Skeletal muscle cell (primary cell): ENCODE results near the gene PTPRK.
"Not testable (repeated sequence)": the region's sequence is repeated elsewhere in the genome, so short reads cannot be mapped to it uniquely, and the experiment has no call there.

Source experiments
- DNase-seq: peaks from one replicate; pipeline ENCODE4 v3.0.0-alpha.2; 2010; ENCODE audit warnings: low read depth
- H3K4me3 ChIP-seq: 2 replicates; pipeline ENCODE4 v1.5.1; 2011; ENCODE audit warnings: low read depth, mild to moderate bottlenecking, control low read depth, low read length, moderate library complexity

The PTPRK gene

GRCh38 chr6:127937747-127938146, 582.7 kb downstream of the PTPRK start:
- DNase-seq: no peak

GRCh38 chr6:127937102-127937501, 583.3 kb downstream of the PTPRK start:
- DNase-seq: no peak
- H3K4me3 ChIP-seq: no peak overlapping the region

More at GRCh38 chr6:127937747-127938146, 582.7 kb downstream of the PTPRK start:
- H3K4me3 ChIP-seq: no peak overlapping the region

- DNase-seq: no peak
- no peak overlapping the region for H3K4me3 ChIP-seq
These were observed 585.4 kb downstream of the PTPRK start for GRCh38 chr6:127934956-127935355.

GRCh38 chr6:127933852-127934840, 586.3 kb downstream of the PTPRK start:
- DNase-seq: no peak
- no peak overlapping the region for H3K4me3 ChIP-seq

GRCh38 chr6:127933137-127933536, 587.3 kb downstream of the PTPRK start:
- H3K4me3 ChIP-seq: no peak overlapping the region
- DNase-seq: no peak

GRCh38 chr6:127932708-127933107, 587.7 kb downstream of the PTPRK start:
- no peak overlapping the region for H3K4me3 ChIP-seq

GRCh38 chr6:127926441-127926840, 594.0 kb downstream of the PTPRK start:
- not testable (repeated sequence) for DNase-seq, H3K4me3 ChIP-seq

More at GRCh38 chr6:127932708-127933107, 587.7 kb downstream of the PTPRK start:
- no peak for DNase-seq

GRCh38 chr6:127924440-127924839, 596.0 kb downstream of the PTPRK start:
- DNase-seq: no peak

GRCh38 chr6:127924031-127924430, 596.4 kb downstream of the PTPRK start:
- no peak for DNase-seq
- H3K4me3 ChIP-seq: no peak overlapping the region

More at GRCh38 chr6:127924440-127924839, 596.0 kb downstream of the PTPRK start:
- H3K4me3 ChIP-seq: no peak overlapping the region

GRCh38 chr6:127923135-127923534, 597.3 kb downstream of the PTPRK start:
- no peak for DNase-seq
- no peak overlapping the region for H3K4me3 ChIP-seq

- no peak for DNase-seq
- H3K4me3 ChIP-seq: no peak overlapping the region
These were observed 598.4 kb downstream of the PTPRK start for GRCh38 chr6:127921982-127922381.

- no peak overlapping the region for H3K4me3 ChIP-seq
- no peak for DNase-seq
These were observed 599.6 kb downstream of the PTPRK start for GRCh38 chr6:127920804-127921203.
